Measurements from ENCODE around the gene HIBADH. TPM values are rescaled to one million over a fixed set of nuclear protein-coding genes. Genes with fewer than 3 reads are reported as not detected.

HIBADH gene
- total RNA-seq = 44.1 and 55.7 TPM in 2 replicates

DNA sequence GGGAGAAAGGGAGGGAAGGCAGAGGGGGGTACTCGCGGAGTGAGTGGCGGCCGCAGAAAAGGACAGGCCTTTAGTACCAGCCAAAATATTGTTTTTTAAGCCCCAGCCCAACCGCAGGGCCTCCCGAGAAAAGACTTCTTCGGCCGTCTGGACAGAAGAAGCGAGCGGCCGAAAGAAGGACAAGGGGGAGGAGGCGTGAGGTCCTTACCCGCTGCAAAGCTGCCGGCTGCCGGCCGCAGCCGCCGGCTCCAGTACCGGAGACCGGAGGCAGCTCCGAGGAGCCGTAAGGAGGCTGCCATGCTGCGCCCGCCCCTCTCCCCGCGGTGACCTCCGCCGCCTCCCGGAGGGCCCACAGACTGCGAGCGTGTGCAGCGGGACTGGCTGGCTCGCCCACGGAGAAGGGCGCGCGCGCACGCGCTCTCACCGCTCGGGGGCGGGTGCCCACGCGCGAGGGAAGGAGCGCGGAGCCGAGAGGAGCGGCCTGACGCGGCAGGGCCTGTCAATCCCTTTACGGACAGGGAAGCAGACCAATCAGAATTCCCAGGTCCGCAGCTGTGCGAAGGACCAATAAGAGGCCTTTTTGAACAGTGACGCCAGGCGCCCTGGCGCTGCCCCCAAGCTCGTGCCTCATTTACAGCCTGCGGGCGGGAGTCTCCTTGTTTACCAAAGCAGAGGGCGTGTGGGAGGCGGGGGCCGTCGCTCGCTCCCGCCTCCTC, at the start of gene HIBADH:
Gene HIBADH (minus strand): TSS at position 394 of the 716 bp plus-strand sequence. CDS start 95 bp downstream, at position 299.

Other genes with a start within 250 kb of the HIBADH start
- gene TAX1BP1, start 77.3 kb upstream of the HIBADH start, total RNA-seq = 44.1 and 49.7 TPM in 2 replicates